Measurements from ENCODE around the gene PERM1. TPM values are rescaled to one million over a fixed set of nuclear protein-coding genes. Genes with fewer than 3 reads are reported as not detected.
A peak's percentile ranks its signal among the peaks of the same experiment; 100 is the strongest.

The PERM1 gene
- total RNA-seq, 2 donors from 2014 or later, result 0.24 TPM; not detected in 1

- intact Hi-C loops (cut with DNase I), result no loop called here
- DNase-seq (ENCODE audit: low spot score), result no peak
These were observed 39.5 kb downstream of the PERM1 start for GRCh38 chr1:942411-942821.

- intact Hi-C loops (cut with DNase I), result no loop called here
- DNase-seq (ENCODE audit: low spot score), result peak; percentile 97
These were observed 40.1 kb downstream of the PERM1 start for GRCh38 chr1:941588-942383.

- intact Hi-C loops (cut with DNase I), result no loop called here
- DNase-seq (ENCODE audit: low spot score), result no peak
These were observed 40.8 kb downstream of the PERM1 start for GRCh38 chr1:941015-941587.

- intact Hi-C loops (cut with DNase I), result no loop called here
- peak; percentile 93 for DNase-seq (ENCODE audit: low spot score)
These were observed 41.5 kb downstream of the PERM1 start for GRCh38 chr1:940107-941014.

GRCh38 chr1:939511-940106 lies 42.3 kb downstream of the PERM1 start:
- intact Hi-C loops (cut with DNase I), result no loop called here

GRCh38 chr1:938711-939489 lies 43.0 kb downstream of the PERM1 start:
- DNase-seq (ENCODE audit: low spot score), result no peak
- intact Hi-C loops (cut with DNase I), result no loop called here

More at GRCh38 chr1:939511-940106, 42.3 kb downstream of the PERM1 start:
- no peak for DNase-seq (ENCODE audit: low spot score)

- DNase-seq (ENCODE audit: low spot score), result no peak
- intact Hi-C loops (cut with DNase I), result no loop called here
These were observed 43.7 kb downstream of the PERM1 start for GRCh38 chr1:938088-938683.

GRCh38 chr1:937521-937920 lies 44.4 kb downstream of the PERM1 start:
- intact Hi-C loops (cut with DNase I), result no loop called here
- DNase-seq (ENCODE audit: low spot score), result no peak

GRCh38 chr1:936348-937264 lies 45.3 kb downstream of the PERM1 start:
- DNase-seq (ENCODE audit: low spot score), result no peak
- intact Hi-C loops (cut with DNase I), result no loop called here

- DNase-seq (ENCODE audit: low spot score), result no peak
- intact Hi-C loops (cut with DNase I), result no loop called here
These were observed 46.1 kb downstream of the PERM1 start for GRCh38 chr1:935751-936231.

GRCh38 chr1:934991-935750 lies 46.7 kb downstream of the PERM1 start:
- no peak for DNase-seq (ENCODE audit: low spot score)
- intact Hi-C loops (cut with DNase I), result no loop called here

- intact Hi-C loops (cut with DNase I), result no loop called here
- DNase-seq (ENCODE audit: low spot score), result no peak
These were observed 48.3 kb downstream of the PERM1 start for GRCh38 chr1:933603-933940.

- intact Hi-C loops (cut with DNase I), result no loop called here
These were observed 48.9 kb downstream of the PERM1 start for GRCh38 chr1:932776-933602.

GRCh38 chr1:932173-932510 lies 49.8 kb downstream of the PERM1 start:
- intact Hi-C loops (cut with DNase I), result no loop called here
- no peak for DNase-seq (ENCODE audit: low spot score)

More at GRCh38 chr1:932776-933602, 48.9 kb downstream of the PERM1 start:
- DNase-seq (ENCODE audit: low spot score), result no peak

GRCh38 chr1:931380-932172 lies 50.3 kb downstream of the PERM1 start:
- no peak for DNase-seq (ENCODE audit: low spot score)
- intact Hi-C loops (cut with DNase I), result no loop called here
